MM.1S (cell line): ENCODE measurements around the gene BCDIN3D.

Experiments used
- DNase-seq: peaks from one replicate; pipeline ENCODE4 v3.0.0-alpha.2; 2015
- H2AFZ ChIP-seq: fragments of 300-600 bp; sonication (generic); 2 replicates; pipeline ENCODE4 v1.6.0; 2016; ENCODE audit warnings: antibody characterized with exemption, low read length
- H3F3A ChIP-seq: fragments of 300-600 bp; sonication (generic); 2 replicates; pipeline ENCODE4 v1.6.1; 2016; ENCODE audit warnings: mild to moderate bottlenecking, antibody characterized with exemption, low read length, moderate library complexity, mixed read lengths; ENCODE audit not compliant: insufficient read depth
- H3K27ac ChIP-seq: fragments of 300-600 bp; sonication (generic); 2 replicates; pipeline ENCODE4 v1.5.1; 2016; ENCODE audit warnings: mild to moderate bottlenecking, low read length
- H3K27me3 ChIP-seq: fragments of 300-600 bp; sonication (generic); replicated peaks from 2 replicates; pipeline ENCODE4 v1.6.0; 2016; ENCODE audit warnings: low read length; ENCODE audit not compliant: insufficient read depth
- H3K36me3 ChIP-seq: fragments of 300-600 bp; sonication (generic); replicated peaks from 2 replicates; pipeline ENCODE4 v1.6.1; 2016; ENCODE audit warnings: mild to moderate bottlenecking, low read length, mixed read lengths; ENCODE audit not compliant: insufficient read depth
- H3K4me1 ChIP-seq: fragments of 300-600 bp; sonication (generic); 2 replicates; pipeline ENCODE4 v1.6.1; 2016; ENCODE audit warnings: low read length, mixed read lengths
- H3K4me2 ChIP-seq: fragments of 300-600 bp; sonication (generic); 2 replicates; pipeline ENCODE4 v1.6.0; 2016; ENCODE audit warnings: low read depth, low read length
- H3K4me3 ChIP-seq: fragments of 300-600 bp; sonication (generic); 2 replicates; pipeline ENCODE4 v1.5.1; 2016; ENCODE audit warnings: low read length, mixed read lengths
- H3K79me2 ChIP-seq: fragments of 300-600 bp; sonication (generic); 2 replicates; pipeline ENCODE4 v1.6.1; 2016; ENCODE audit warnings: mixed run types, low read length, mixed read lengths
- H3K9ac ChIP-seq: fragments of 300-600 bp; sonication (generic); 2 replicates; pipeline ENCODE4 v1.6.1; 2016; ENCODE audit warnings: low read length, mixed read lengths
- H3K9me2 ChIP-seq: fragments of 300-600 bp; sonication (generic); replicated peaks from 2 replicates; pipeline ENCODE4 v1.6.1; 2016; ENCODE audit warnings: mild to moderate bottlenecking, low read length, mixed read lengths; ENCODE audit not compliant: insufficient read depth
- H3K9me3 ChIP-seq: fragments of 300-600 bp; sonication (generic); replicated peaks from 2 replicates; pipeline ENCODE4 v1.6.1; 2016; ENCODE audit warnings: mild to moderate bottlenecking, low read length, mixed read lengths; ENCODE audit not compliant: insufficient read depth
- H4K20me1 ChIP-seq: fragments of 300-600 bp; sonication (generic); 2 replicates; pipeline ENCODE4 v1.6.1; 2016; ENCODE audit warnings: mild to moderate bottlenecking, low read length, moderate library complexity, mixed read lengths; ENCODE audit not compliant: insufficient read depth
- EZH2 ChIP-seq: fragments of 300-600 bp; sonication (generic); optimal IDR thresholded peaks from 2 replicates; pipeline ENCODE3; 2017; ENCODE audit warnings: low read depth, mild to moderate bottlenecking, antibody characterized with exemption, low read length, mixed read lengths
- EZH2phosphoT487 ChIP-seq: fragments of 300-600 bp; sonication (generic); IDR thresholded peaks from 2 replicates; pipeline ENCODE4 v1.6.1; 2018; ENCODE audit warnings: antibody characterized with exemption, low read length
- TF ChIP-seq, protein P1 (sequence below): fragments of 300-600 bp; sonication (generic); IDR thresholded peaks from 2 replicates; pipeline ENCODE4 v1.5.1; 2016; ENCODE audit warnings: antibody characterized with exemption, low read length, mixed read lengths

BCDIN3D gene

DNA sequence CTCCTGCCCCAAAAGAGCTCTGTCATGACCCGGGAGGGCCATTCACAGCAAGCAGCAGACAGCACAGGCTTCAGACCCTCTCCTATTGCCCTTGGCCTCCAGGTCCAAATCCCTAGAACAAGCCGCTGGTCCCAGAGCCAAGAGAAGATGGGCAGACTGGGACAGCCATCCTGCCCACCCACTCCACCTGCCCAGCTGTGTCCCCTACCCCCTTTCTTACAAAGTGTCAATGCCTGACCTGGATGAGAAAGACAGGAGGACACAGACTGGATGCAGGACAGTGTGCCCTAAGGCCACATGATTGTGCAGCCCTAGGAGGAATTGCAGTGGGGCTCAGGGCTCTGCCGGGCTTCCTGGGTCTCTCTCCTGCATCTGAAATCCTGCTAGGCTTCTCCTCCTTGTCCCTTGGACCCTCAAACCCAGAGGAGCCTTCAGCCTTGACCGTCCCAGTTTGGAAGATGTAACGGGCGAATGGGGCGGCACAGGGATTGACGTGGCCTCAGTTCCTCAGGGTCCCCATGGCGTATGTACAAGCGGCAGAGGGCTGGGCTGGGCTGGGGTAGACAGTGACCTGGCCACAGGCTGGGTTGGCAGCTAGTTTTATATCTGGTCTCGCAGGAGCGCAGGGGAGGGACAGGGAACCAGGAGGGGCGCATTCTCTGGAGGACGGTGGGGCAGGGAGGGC lies 27.1 kb upstream of the BCDIN3D start:
- Histone ChIP-seq H3K9ac (no peak overlapping the region), H3K27ac (no peak overlapping the region), H3K4me2 (no peak overlapping the region)

DNA sequence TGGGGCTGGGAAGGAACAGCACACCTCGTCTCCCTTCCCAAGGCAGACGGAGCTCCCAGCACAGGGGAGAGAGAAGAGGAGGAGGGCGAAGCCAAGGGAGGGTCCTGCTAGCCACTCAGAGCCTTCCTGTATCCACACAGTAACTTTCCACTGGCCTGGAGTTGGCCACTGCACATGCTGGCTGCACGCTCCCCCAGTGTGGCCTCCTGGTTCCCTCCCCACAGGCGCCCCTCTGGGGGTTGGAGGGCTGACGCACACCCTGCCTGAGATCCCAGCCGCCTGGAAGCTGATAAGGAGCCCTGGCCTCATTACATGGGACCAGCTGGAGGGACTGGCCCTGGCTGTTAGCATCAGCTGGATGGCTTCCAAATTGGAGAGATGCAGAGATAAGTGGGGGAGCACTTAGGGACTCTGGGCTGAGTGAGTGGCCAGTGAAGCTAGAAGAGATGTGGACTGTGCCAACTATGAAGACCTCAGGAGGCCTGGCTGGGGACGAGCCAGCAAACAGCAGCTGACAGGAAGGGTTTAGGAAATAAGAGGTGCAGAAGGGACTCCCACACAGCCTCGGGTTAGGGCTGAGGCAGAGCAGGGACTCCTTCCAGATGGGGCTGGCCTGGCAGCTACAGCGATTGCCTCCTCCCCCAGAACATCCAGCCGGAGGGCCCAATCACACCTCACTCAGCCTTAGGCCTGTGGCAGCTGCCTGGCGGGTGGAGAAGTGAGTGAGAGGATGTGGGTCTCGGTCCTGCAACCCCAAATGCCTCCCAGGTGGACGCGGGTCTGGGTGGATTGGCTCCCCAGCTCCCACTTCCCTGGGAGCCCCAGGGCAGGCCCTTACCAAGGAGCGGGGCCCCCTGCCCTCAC lies 26.3 kb upstream of the BCDIN3D start:
- Histone ChIP-seq H4K20me1 (no peaks in the 10 kb centered on the region), H3K9me2 (no peaks in the 10 kb centered on the region), H2AFZ (no peak overlapping the region), H3F3A (no peaks in the 10 kb centered on the region), H3K4me1 (no peaks in the 10 kb centered on the region), H3K4me3 (no peak overlapping the region), H3K9me3 (no peaks in the 10 kb centered on the region), H3K4me2 (no peak overlapping the region), H3K36me3 (no peaks in the 10 kb centered on the region), H3K27me3 (no peaks in the 10 kb centered on the region; the same call in 1 of the 2 replicates), H3K79me2 (no peaks in the 10 kb centered on the region), H3K27ac (no peak overlapping the region), H3K9ac (no peak overlapping the region)
- DNase-seq: no peak
- TF ChIP-seq, protein P1, sequence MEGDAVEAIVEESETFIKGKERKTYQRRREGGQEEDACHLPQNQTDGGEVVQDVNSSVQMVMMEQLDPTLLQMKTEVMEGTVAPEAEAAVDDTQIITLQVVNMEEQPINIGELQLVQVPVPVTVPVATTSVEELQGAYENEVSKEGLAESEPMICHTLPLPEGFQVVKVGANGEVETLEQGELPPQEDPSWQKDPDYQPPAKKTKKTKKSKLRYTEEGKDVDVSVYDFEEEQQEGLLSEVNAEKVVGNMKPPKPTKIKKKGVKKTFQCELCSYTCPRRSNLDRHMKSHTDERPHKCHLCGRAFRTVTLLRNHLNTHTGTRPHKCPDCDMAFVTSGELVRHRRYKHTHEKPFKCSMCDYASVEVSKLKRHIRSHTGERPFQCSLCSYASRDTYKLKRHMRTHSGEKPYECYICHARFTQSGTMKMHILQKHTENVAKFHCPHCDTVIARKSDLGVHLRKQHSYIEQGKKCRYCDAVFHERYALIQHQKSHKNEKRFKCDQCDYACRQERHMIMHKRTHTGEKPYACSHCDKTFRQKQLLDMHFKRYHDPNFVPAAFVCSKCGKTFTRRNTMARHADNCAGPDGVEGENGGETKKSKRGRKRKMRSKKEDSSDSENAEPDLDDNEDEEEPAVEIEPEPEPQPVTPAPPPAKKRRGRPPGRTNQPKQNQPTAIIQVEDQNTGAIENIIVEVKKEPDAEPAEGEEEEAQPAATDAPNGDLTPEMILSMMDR: no peak
- no peak for TF ChIP-seq EZH2phosphoT487
- TF ChIP-seq EZH2: no peak

More for the DNA sequence above, 27.1 kb upstream of the BCDIN3D start:
- Histone ChIP-seq H3K9me2 (no peaks in the 10 kb centered on the region), H2AFZ (no peak overlapping the region), H3K9me3 (no peaks in the 10 kb centered on the region), H3F3A (no peaks in the 10 kb centered on the region), H4K20me1 (no peaks in the 10 kb centered on the region), H3K79me2 (no peaks in the 10 kb centered on the region), H3K4me1 (no peaks in the 10 kb centered on the region), H3K27me3 (no peaks in the 10 kb centered on the region), H3K4me3 (no peak overlapping the region), H3K36me3 (no peaks in the 10 kb centered on the region)
- no peak for DNase-seq
- TF ChIP-seq EZH2phosphoT487 (no peak), EZH2 (no peak)
- TF ChIP-seq, protein P1: no peak

DNA sequence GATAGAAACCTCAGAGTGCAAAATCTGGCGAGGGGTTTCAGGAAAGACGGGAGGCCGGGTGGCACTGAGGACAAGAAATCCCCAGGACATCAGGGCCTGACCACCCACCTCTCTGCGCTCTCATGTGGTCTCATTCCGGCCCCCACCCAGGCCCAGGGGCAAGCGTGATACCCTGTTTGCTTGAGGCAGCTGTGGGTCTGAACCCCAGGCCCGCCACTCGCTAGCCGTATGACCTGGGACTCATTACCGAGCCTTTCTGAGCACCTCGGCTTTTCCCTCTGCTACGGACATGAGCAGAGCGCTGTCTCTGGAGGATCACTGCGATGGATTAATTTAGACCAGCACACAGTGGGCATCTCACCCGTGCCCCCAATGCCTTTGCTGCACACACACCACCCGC lies 25.5 kb upstream of the BCDIN3D start:
- Histone ChIP-seq H3K36me3 (no peaks in the 10 kb centered on the region), H3K79me2 (no peaks in the 10 kb centered on the region), H2AFZ (no peak overlapping the region), H3K9me3 (no peaks in the 10 kb centered on the region), H3F3A (no peaks in the 10 kb centered on the region), H3K9me2 (no peaks in the 10 kb centered on the region), H3K4me3 (no peak overlapping the region), H3K4me2 (no peak overlapping the region), H4K20me1 (no peaks in the 10 kb centered on the region), H3K4me1 (no peaks in the 10 kb centered on the region), H3K9ac (no peak overlapping the region), H3K27me3 (no peaks in the 10 kb centered on the region; the same call in 1 of the 2 replicates), H3K27ac (no peak overlapping the region)
- TF ChIP-seq EZH2phosphoT487: no peak
- TF ChIP-seq EZH2: no peak
- TF ChIP-seq, protein P1: no peak
- DNase-seq: no peak
